ENCODE measurements around the gene CHRND. TPM values are rescaled to one million over a fixed set of nuclear protein-coding genes. Genes with fewer than 3 reads are reported as not detected.

The CHRND gene
- total RNA-seq, result not detected

GRCh38 chr2:232525791-232526371 is at the start of gene CHRND:
TSS of gene CHRND (plus strand) at chr2:232526160. CDS start at chr2:232526216, 56 bp downstream.

DNA sequence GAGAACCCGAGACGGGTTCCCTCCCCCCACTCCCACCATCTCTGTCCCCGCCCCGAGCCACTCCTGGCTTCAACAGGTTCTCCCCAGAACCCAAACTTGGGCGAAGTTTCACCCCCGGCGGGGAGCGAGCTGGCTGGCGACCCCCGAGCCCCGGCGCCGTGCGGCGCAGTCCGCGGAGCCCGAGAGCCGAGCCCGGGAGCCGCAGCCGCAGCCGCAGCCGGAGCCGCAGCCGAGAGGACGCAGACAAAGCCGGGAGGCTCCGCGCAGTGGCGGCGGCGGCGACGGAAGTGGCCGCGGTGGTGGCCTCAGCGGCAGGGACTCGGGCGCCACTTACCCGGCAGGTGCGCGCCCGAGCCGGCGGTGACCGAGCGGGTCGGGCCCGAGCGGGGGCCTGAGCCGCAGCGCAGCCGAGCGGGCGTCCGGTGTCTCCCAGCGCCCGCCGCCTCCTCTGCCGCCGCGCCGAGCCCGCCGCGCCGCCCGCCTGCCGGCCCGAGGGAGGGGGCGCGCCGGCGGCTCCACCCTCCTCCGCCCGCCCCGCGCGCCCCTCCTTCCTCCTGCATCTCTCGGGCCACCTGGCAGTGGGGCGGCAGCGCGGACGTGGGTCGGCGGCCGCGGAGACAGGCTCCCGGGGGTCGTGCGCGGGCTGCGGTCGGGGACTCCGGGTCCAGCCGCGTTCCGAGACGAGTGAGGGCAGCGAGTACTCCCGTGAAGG is 38.4 kb upstream of the CHRND start, which contains the start of gene ECEL1:
Gene ECEL1 (minus strand): TSS at position 450 of the 712 bp plus-strand sequence. CDS start 1,181 bp downstream, outside the sequence.

GRCh38 chr2:232519581-232520438 is 6.2 kb upstream of the CHRND start, which contains the start of gene PRSS56:
TSS of gene PRSS56 (plus strand) at chr2:232520388. CDS start at chr2:232520599, 211 bp downstream.

DNA sequence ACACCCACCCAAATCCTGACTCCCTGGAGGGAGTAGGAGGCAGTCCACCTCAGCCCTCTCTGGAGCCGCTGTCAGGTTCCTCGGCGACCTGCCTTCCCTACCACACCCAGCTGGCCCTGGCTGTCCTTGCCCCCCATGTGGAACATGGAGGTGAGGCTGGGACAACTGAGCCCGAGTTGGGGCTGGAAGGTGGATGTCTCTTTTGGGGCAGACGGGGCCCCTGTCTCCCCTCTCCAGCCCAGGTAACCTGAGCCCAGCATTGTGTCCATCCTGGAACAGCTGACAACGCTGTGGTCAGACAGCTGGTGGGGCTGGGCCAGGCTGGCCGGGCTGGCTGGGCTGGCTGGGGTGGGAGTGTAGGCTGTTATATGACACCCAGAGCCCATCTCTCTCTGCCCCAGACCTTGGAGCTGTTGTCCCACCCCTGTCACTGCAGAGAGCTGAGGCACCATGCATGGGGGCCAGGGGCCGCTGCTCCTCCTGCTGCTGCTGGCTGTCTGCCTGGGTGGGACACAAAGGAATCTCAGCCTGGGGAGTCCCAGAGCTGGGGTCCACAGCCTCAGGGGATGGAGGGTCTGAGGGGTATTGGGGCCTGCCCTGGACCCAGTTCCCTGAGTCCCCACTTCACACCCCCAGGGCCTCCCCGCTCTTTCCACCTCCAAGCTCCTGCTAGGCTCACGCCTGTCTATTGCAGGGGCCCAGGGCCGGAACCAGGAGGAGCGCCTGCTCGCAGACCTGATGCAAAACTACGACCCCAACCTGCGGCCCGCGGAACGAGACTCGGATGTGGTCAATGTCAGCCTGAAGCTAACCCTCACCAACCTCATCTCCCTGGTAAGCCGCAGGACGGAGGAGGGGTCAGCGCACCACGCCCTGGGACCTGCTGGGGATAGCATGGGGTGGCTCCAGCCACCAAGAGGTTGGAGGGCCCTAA is 13.6 kb downstream of the CHRND start, which contains the start of gene CHRNG:
Gene CHRNG (plus strand): TSS at position 395 of the 934 bp plus-strand sequence. CDS start 56 bp downstream, at position 451.

GRCh38 chr2:232550354-232551249 is 24.6 kb downstream of the CHRND start, which contains the start of the genes EIF4E2 and TIGD1:
TSS of gene EIF4E2 (plus strand) at chr2:232550689. CDS start at chr2:232550725, 36 bp downstream.
TSS of gene TIGD1 (minus strand) at chr2:232550557. CDS start at chr2:232549882, 675 bp downstream.

Other genes with a start within 250 kb of the CHRND start
- not detected for gene ALPP, start 147.4 kb upstream of the CHRND start, total RNA-seq
- not detected for gene ALPG, start 119.3 kb upstream of the CHRND start, total RNA-seq
- gene ALPI, start 70.0 kb upstream of the CHRND start, total RNA-seq, result not detected
- gene ECEL1, start 38.3 kb upstream of the CHRND start, total RNA-seq, result not detected
- not detected for gene PRSS56, start 5.8 kb upstream of the CHRND start, total RNA-seq
- gene CHRNG, start 13.5 kb downstream of the CHRND start, total RNA-seq, result not detected
- 1 to 10 TPM; 6.5 to 7.0 TPM for gene TIGD1, start 24.4 kb downstream of the CHRND start, total RNA-seq
- gene EIF4E2, start 24.5 kb downstream of the CHRND start, total RNA-seq, result 10 to 100 TPM; 42.7 to 99.6 TPM
- under 1 TPM; 0.34 to 0.67 TPM for gene EFHD1, start 107.4 kb downstream of the CHRND start, total RNA-seq
- gene GIGYF2, start 171.2 kb downstream of the CHRND start, total RNA-seq, result 10 to 100 TPM; 42.3 to 53.6 TPM

Measured in melanocyte of skin (primary cell).